HCT116 (cell line): Measurements from ENCODE around the gene SLC6A7. TPM values are rescaled to one million over a fixed set of nuclear protein-coding genes. Genes with fewer than 3 reads are reported as not detected.

ENCODE experiments used
- ATAC-seq: fragments of 200-7000 bp; cut with Tn5 transposase; 2 replicates; pipeline ENCODE4 v1.9.1; 2020; ENCODE audit warnings: mild to moderate bottlenecking, moderate library complexity
- BruUV-seq: library from RNA; stranded (reverse); fragments of 400-500 nt; replicated peaks from 2 replicates; lab custom pipeline; 2021; lab: Mats Ljungman, UMichigan
- CTCF ChIA-PET: fragments of 300-600 bp; sonication (Branson Sonifier 250); formaldehyde crosslinking; loops from one replicate; lab custom pipeline; 2021; ENCODE audit warnings: antibody characterized with exemption; lab: Charles Lee
- POLR2A ChIA-PET: fragments of 300-600, 350-600 bp; sonication (Branson Sonifier 250); formaldehyde crosslinking; loops from one replicate; lab custom pipeline; 2021; ENCODE audit warnings: antibody characterized with exemption; lab: Charles Lee
- RAD21 ChIA-PET, 2 experiments: fragments of 300-600 bp; sonication (Branson Sonifier 250); formaldehyde crosslinking; loops; one replicate each; lab custom pipeline; 2023; ENCODE audit warnings: low total read pairs in 2 of 2; ENCODE audit not compliant: uncharacterized antibody in 2 of 2, unreplicated experiment in 2 of 2, low non-redundant PET in 1 of 2; lab: Charles Lee
- DNase-seq: peaks from one replicate; pipeline ENCODE4 v3.0.0-alpha.2; 2010; ENCODE audit warnings: low read depth, low spot score
- H2AFZ ChIP-seq: fragments of 200-600 bp; shearing (Covaris generic), sonication (generic); 2 replicates; pipeline ENCODE4 v1.6.1; 2017; ENCODE audit warnings: low read depth, mixed run types, mixed read lengths, antibody characterized with exemption, low read length; ENCODE audit not compliant: poor library complexity, severe bottlenecking
- H3K27ac ChIP-seq: 2 replicates; pipeline ENCODE4 v1.5.1; 2012; ENCODE audit warnings: low read depth, low read length
- H3K27me3 ChIP-seq: fragments of 200-600 bp; sonication (generic); 2 replicates; pipeline ENCODE4 v1.6.1; 2016; ENCODE audit warnings: mixed run types, low read length, mixed read lengths; ENCODE audit not compliant: insufficient read depth
- H3K36me3 ChIP-seq, 2 experiments: fragments of 200-500 bp in 1 of 2; fragments of 200-600 bp in 1 of 2; sonication (Bioruptor generic) in 1 of 2; sonication (generic) in 1 of 2; 2 replicates each; pipeline versions ENCODE4 v1.5.1 to v1.6.1; 2014 to 2016; ENCODE audit warnings: low read length in 2 of 2, inconsistent platforms in 1 of 2, mixed read lengths in 1 of 2, mixed run types in 1 of 2; ENCODE audit not compliant: insufficient read depth in 2 of 2, control insufficient read depth in 1 of 2
- H3K4me1 ChIP-seq, 2 experiments: fragments of 200-600 bp in 1 of 2; sonication (generic) in 1 of 2; 2 replicates each; pipeline versions ENCODE4 v1.5.1 to v1.6.1; 2012 to 2017; ENCODE audit warnings: low read length in 2 of 2, inconsistent platforms in 1 of 2, mild to moderate bottlenecking in 1 of 2, mixed read lengths in 1 of 2, mixed run types in 1 of 2, moderate library complexity in 1 of 2; ENCODE audit not compliant: insufficient read depth in 2 of 2, control insufficient read depth in 1 of 2
- H3K4me2 ChIP-seq: fragments of 200-600 bp; sonication (generic); 2 replicates; pipeline ENCODE4 v1.6.1; 2017; ENCODE audit warnings: mixed run types, low read length, mixed read lengths
- H3K4me3 ChIP-seq, 2 experiments: fragments of 200-600 bp in 1 of 2; sonication (generic) in 1 of 2; replicated peaks in 1 of 2; 2 replicates each; pipeline ENCODE4 v1.5.1; 2011 to 2016; ENCODE audit warnings: low read length in 2 of 2, control low read depth in 1 of 2, low read depth in 1 of 2, mild to moderate bottlenecking in 1 of 2, mixed read lengths in 1 of 2, mixed run types in 1 of 2
- H3K79me2 ChIP-seq: fragments of 200-600 bp; sonication (generic); 2 replicates; pipeline ENCODE4 v1.6.1; 2017; ENCODE audit warnings: mild to moderate bottlenecking, mixed run types, low read length, moderate library complexity, mixed read lengths; ENCODE audit not compliant: insufficient read depth
- H3K9ac ChIP-seq: fragments of 200-600 bp; sonication (generic); 2 replicates; pipeline ENCODE4 v1.6.1; 2016; ENCODE audit warnings: low read length, mixed read lengths
- H3K9me2 ChIP-seq: fragments of 200-600 bp; sonication (generic), shearing (Covaris generic); 2 replicates; pipeline ENCODE4 v1.6.1; 2017; ENCODE audit warnings: mixed run types, mild to moderate bottlenecking, moderate library complexity; ENCODE audit not compliant: insufficient read depth
- H3K9me3 ChIP-seq, 2 experiments: fragments of 200-500 bp in 1 of 2; fragments of 200-600 bp in 1 of 2; sonication (Bioruptor generic) in 1 of 2; sonication (generic) in 1 of 2; 2 replicates each; pipeline ENCODE4 v1.6.1; 2014 to 2017; ENCODE audit warnings: low read length in 2 of 2, mixed read lengths in 2 of 2, inconsistent platforms in 1 of 2, low read depth in 1 of 2, mild to moderate bottlenecking in 1 of 2, mixed run types in 1 of 2, moderate library complexity in 1 of 2; ENCODE audit not compliant: control insufficient read depth in 1 of 2, insufficient read depth in 1 of 2
- H4K20me1 ChIP-seq: fragments of 200-600 bp; sonication (generic), shearing (Covaris generic); 2 replicates; pipeline ENCODE4 v1.6.1; 2017; ENCODE audit warnings: mixed run types, mild to moderate bottlenecking, moderate library complexity; ENCODE audit not compliant: insufficient read depth
- CBX3 ChIP-seq: IDR thresholded peaks from 2 replicates; pipeline ENCODE4 v1.6.1; 2012; ENCODE audit warnings: low read depth
- CEBPB ChIP-seq: IDR thresholded peaks from 2 replicates; pipeline ENCODE4 v1.6.1; 2012; ENCODE audit warnings: low read depth
- ELF1 ChIP-seq: IDR thresholded peaks from 2 replicates; pipeline ENCODE4 v1.6.1; 2012; ENCODE audit warnings: low read depth, borderline replicate concordance
- EZH2phosphoT487 ChIP-seq: fragments of 200-600 bp; IDR thresholded peaks from 2 replicates; pipeline ENCODE4 v1.6.1; 2018; ENCODE audit warnings: antibody characterized with exemption, borderline replicate concordance
- FOSL1 ChIP-seq: IDR thresholded peaks from 2 replicates; pipeline ENCODE4 v1.6.1; 2012; ENCODE audit warnings: low read depth
- JUND ChIP-seq: IDR thresholded peaks from 2 replicates; pipeline ENCODE4 v1.6.1; 2012
- POLR2A ChIP-seq: IDR thresholded peaks from 2 replicates; pipeline ENCODE4 v1.7.0; 2011; ENCODE audit warnings: borderline replicate concordance; ENCODE audit not compliant: insufficient read depth, insufficient read length; ENCODE audit errors: extremely low read depth
- RAD21 ChIP-seq: IDR thresholded peaks from 2 replicates; pipeline ENCODE4 v1.6.1; 2012; ENCODE audit warnings: low read depth, mild to moderate bottlenecking
- SIN3A ChIP-seq: IDR thresholded peaks from 2 replicates; pipeline ENCODE4 v1.6.1; 2012; ENCODE audit warnings: low read depth
- SRF ChIP-seq: IDR thresholded peaks from 2 replicates; pipeline ENCODE4 v1.6.1; 2012; ENCODE audit warnings: low read depth
- TCF7L2 ChIP-seq: IDR thresholded peaks from 2 replicates; pipeline ENCODE4 v1.7.0; 2011; ENCODE audit warnings: borderline replicate concordance, inconsistent platforms; ENCODE audit not compliant: insufficient read depth, insufficient read length; ENCODE audit errors: extremely low read depth
- YY1 ChIP-seq: IDR thresholded peaks from 2 replicates; pipeline ENCODE4 v1.6.1; 2011; ENCODE audit warnings: low read length, low read depth, moderate library complexity, mild to moderate bottlenecking; ENCODE audit not compliant: insufficient replicate concordance; ENCODE audit errors: extremely low read depth
- ZFX ChIP-seq: fragments of 450-650 bp; IDR thresholded peaks from 2 replicates; pipeline ENCODE4 v1.6.1; 2017
- intact Hi-C: fragments of 100-400 bp; cut with micrococcal nuclease; formaldehyde crosslinking; loops from 2 replicates; pipeline ENCODE4 v1.10.0; 2022
- total RNA-seq: library from RNA; stranded (reverse); gene quantifications from one replicate; pipeline ENCODE4 v1.2.1, GENCODE V29; 2021; ENCODE audit not compliant: unreplicated experiment
- TF ChIP-seq, protein P1 (sequence below): IDR thresholded peaks from 2 replicates; pipeline ENCODE4 v1.6.1; 2012; ENCODE audit warnings: low read depth
- TF ChIP-seq, protein P2 (sequence below), 3 experiments: fragments of 200-600 bp in 1 of 3; sonication (generic) in 1 of 3; IDR thresholded peaks in 2 of 3; conservative IDR thresholded peaks in 1 of 3; 2 replicates each; pipeline ENCODE4 v1.5.1; 2012 to 2017; ENCODE audit warnings: low read depth in 2 of 3, low read length in 2 of 3, antibody characterized with exemption in 1 of 3, borderline replicate concordance in 1 of 3, control low read depth in 1 of 3, mild to moderate bottlenecking in 1 of 3, mixed read lengths in 1 of 3, mixed run types in 1 of 3, moderate library complexity in 1 of 3; ENCODE audit not compliant: insufficient read depth in 1 of 3

The SLC6A7 gene
- total RNA-seq, 1 experiment from 2014 or later: not detected

- no peaks in the 10 kb centered on the region for H3K4me1 ChIP-seq
- CTCF ChIA-PET: no interaction called here
- H3K27me3 ChIP-seq: no peaks in the 10 kb centered on the region; the same call in 1 of the 2 replicates
- TF ChIP-seq, protein P1, sequence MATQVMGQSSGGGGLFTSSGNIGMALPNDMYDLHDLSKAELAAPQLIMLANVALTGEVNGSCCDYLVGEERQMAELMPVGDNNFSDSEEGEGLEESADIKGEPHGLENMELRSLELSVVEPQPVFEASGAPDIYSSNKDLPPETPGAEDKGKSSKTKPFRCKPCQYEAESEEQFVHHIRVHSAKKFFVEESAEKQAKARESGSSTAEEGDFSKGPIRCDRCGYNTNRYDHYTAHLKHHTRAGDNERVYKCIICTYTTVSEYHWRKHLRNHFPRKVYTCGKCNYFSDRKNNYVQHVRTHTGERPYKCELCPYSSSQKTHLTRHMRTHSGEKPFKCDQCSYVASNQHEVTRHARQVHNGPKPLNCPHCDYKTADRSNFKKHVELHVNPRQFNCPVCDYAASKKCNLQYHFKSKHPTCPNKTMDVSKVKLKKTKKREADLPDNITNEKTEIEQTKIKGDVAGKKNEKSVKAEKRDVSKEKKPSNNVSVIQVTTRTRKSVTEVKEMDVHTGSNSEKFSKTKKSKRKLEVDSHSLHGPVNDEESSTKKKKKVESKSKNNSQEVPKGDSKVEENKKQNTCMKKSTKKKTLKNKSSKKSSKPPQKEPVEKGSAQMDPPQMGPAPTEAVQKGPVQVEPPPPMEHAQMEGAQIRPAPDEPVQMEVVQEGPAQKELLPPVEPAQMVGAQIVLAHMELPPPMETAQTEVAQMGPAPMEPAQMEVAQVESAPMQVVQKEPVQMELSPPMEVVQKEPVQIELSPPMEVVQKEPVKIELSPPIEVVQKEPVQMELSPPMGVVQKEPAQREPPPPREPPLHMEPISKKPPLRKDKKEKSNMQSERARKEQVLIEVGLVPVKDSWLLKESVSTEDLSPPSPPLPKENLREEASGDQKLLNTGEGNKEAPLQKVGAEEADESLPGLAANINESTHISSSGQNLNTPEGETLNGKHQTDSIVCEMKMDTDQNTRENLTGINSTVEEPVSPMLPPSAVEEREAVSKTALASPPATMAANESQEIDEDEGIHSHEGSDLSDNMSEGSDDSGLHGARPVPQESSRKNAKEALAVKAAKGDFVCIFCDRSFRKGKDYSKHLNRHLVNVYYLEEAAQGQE: no peak
- TF ChIP-seq SRF: no peak
- TF ChIP-seq EZH2phosphoT487: no peak
- no peak for TF ChIP-seq ELF1
- POLR2A ChIA-PET: no interaction called here
- no peaks in the 10 kb centered on the region for H3K36me3 ChIP-seq
- RAD21 ChIA-PET: no interaction called here
- intact Hi-C loops: no loop called here
- H3K9ac ChIP-seq: no peak overlapping the region
- no peak for DNase-seq
- no peaks in the 10 kb centered on the region for H3K79me2 ChIP-seq
- no peak overlapping the region for H3K4me3 ChIP-seq
- H3K4me2 ChIP-seq: no peak overlapping the region
- H3K27ac ChIP-seq: no peak overlapping the region
- no peaks in the 10 kb centered on the region for H3K9me3 ChIP-seq
- no peak overlapping the region for H2AFZ ChIP-seq
- H3K9me2 ChIP-seq: no peaks in the 10 kb centered on the region
- no peaks in the 10 kb centered on the region for H4K20me1 ChIP-seq
- BruUV-seq: no TSS peak
- ATAC-seq: no peak
These were observed 2.6 kb downstream of the SLC6A7 start for GRCh38 chr5:150192462-150192861.

DNA sequence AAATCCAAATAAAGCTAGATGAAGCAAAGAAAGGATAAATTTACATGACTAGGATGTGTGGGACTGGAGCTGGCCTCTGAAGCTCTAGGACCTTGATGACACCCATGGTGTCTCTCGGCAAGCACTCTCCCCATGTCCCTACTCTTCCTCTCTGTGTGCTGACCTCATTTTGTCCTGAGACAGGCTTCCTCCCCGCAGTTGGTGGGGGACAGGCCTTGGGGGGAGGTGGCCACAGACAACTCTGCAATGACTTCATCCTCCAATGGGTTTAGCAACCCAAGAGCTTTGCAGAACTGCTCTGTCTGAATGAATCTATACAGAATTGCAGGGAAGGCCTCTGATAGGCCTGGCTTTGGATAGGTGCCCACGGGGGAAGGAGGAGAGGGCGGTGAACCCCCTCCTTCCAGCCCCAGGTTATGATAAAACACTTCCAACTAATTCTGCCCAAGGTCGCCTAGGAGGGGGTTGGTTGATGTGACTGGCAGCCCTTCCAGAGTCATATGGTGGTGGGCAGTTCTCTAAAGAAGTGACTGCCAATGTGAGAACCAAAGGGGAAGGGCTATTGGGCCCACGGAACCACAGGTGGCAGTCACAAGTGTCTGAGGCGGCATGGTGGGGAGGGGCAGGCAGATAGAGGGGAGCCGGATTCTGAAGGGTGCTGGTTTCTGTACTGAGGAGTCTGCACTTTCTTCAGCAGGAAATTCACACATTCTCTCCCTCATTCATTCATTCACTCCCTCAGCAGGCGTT is 6.0 kb downstream of the SLC6A7 start:
- intact Hi-C loops: no loop called here
- POLR2A ChIA-PET: no interaction called here
- CTCF ChIA-PET: no interaction called here
- no peak for TF ChIP-seq CBX3
- TF ChIP-seq TCF7L2: no peak
- TF ChIP-seq SIN3A: no peak
- TF ChIP-seq CEBPB: no peak
- TF ChIP-seq FOSL1: no peak
- no peak for TF ChIP-seq POLR2A
- no peak for TF ChIP-seq RAD21
- TF ChIP-seq ELF1: no peak
- no peak for TF ChIP-seq JUND
- TF ChIP-seq ZFX: no peak
- TF ChIP-seq EZH2phosphoT487: no peak
- TF ChIP-seq, protein P2, sequence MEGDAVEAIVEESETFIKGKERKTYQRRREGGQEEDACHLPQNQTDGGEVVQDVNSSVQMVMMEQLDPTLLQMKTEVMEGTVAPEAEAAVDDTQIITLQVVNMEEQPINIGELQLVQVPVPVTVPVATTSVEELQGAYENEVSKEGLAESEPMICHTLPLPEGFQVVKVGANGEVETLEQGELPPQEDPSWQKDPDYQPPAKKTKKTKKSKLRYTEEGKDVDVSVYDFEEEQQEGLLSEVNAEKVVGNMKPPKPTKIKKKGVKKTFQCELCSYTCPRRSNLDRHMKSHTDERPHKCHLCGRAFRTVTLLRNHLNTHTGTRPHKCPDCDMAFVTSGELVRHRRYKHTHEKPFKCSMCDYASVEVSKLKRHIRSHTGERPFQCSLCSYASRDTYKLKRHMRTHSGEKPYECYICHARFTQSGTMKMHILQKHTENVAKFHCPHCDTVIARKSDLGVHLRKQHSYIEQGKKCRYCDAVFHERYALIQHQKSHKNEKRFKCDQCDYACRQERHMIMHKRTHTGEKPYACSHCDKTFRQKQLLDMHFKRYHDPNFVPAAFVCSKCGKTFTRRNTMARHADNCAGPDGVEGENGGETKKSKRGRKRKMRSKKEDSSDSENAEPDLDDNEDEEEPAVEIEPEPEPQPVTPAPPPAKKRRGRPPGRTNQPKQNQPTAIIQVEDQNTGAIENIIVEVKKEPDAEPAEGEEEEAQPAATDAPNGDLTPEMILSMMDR (IDR thresholded peaks at IDR 0.05 in 2 of 3, conservative IDR thresholded peaks at IDR 0.05 in 1 of 3; ENCODE audit: borderline replicate concordance in 1 of 3, insufficient read depth in 1 of 3, low read depth in 2 of 3, low read length in 2 of 3): no peak
- TF ChIP-seq YY1: no peak
- Histone ChIP-seq H3K9me2 (no peaks in the 10 kb centered on the region), H3K27me3 (peaks cover 2% of the 10 kb centered on the region; the same call in 1 of the 2 replicates), H3K36me3 (no peaks in the 10 kb centered on the region), H3K9me3 (no peaks in the 10 kb centered on the region), H4K20me1 (no peaks in the 10 kb centered on the region), H3K79me2 (no peaks in the 10 kb centered on the region), H2AFZ (no peak overlapping the region), H3K4me1 (no peaks in the 10 kb centered on the region), H3K9ac (no peak overlapping the region), H3K4me2 (no peak overlapping the region), H3K4me3 (no peak overlapping the region), H3K27ac (no peak overlapping the region)
- RAD21 ChIA-PET: no interaction called here
- BruUV-seq: no TSS peak
- ATAC-seq (no peak), DNase-seq (no peak)
